DMS153 treated with DMSO at 0.1 percent for 48 hours (cell line): ENCODE measurements around the gene NNMT.

ENCODE experiments used
- DNase-seq: peaks from one replicate; lab custom pipeline; 2025; ENCODE audit not compliant: unreplicated experiment; lab: John Stamatoyannopoulos, UW

The NNMT gene

DNA sequence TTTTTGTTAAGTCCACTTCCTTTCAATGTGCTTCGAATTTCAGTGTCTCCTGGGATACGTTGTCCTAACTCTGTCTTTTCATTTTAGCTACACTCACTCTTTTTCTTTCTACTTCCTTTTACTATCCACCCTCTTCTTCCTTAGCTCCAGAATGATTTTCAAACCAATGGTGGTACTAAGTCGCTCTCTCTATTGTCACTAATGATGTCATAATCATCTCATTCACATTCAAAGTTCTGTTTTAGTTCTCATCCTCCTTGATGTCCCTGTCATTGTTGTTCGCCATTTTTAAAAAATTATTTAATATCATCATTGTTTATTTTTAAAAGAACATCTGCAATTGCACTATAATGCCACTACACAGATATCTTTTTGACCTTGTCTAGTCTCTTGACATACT lies 47.3 kb downstream of the NNMT start:
- DNase-seq, result no peak

DNA sequence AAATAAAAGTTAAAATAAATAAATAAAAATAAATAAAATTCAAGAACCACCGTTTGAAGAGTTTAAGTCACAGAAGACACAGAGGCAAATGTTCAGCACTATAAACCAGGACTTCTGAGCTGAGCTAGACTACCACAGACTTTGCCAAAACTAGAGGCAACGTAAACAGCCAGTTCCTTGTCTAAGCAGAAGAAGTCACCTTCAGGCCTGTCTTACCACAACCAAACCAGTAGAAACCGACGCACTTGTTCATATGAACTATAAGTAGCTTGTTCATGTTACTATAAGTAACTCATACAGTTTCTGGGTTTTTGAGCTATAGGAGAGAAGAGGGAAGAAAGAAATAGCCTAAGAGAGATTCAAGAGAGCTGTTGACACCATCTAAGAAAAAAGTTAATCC lies 48.3 kb downstream of the NNMT start:
- DNase-seq, result no peak

DNA sequence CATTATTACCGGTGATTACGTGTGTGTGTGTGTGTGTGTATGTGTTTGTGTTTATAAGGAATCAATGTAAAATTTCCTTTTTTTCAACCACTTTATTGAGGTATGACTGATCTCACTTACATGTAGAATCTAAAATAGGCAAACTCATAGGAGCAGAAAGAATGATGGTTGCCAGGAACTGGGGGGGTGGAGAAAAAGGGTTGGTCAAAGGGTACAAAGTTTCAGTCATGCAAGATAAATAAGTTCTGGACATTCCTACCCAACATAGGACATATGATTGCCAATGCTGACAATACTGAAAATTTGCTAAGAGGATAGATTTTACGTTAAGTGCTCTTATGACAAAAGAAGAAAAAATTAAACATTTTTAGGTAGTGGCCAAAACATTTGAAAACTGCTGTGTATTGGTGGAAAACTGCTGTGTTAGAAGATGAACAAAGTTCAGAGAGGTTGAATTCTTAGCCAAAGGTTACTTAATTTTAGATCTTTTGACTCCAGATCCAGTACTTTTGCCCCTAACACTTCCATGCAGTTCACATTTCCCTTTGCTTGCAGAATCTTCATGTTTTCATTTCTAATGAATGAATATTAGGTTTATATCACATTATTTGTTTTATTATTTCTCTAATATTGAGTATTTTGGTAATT lies 49.5 kb downstream of the NNMT start:
- DNase-seq, result no peak

DNA sequence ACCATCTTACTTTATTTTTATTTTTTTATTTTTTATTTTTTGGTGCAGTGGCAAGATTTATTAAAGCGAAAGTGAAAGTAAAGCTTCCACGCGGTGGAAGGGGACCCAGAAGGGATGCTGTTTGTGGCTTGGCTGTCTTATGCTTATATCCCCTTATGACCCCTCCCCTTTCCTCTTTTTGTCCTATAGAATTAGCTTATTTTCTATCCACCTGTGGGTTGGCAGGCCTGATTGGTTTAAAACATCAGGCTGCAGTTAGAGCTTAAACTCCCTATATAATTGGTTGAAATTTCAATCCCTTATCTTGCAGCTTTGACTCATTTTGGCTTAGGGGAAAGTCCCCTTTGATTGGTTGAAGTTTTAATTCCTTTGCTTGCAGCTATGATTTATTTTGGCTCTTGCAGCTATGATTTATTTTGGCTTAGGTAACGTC lies 50.5 kb downstream of the NNMT start:
- no peak for DNase-seq

DNA sequence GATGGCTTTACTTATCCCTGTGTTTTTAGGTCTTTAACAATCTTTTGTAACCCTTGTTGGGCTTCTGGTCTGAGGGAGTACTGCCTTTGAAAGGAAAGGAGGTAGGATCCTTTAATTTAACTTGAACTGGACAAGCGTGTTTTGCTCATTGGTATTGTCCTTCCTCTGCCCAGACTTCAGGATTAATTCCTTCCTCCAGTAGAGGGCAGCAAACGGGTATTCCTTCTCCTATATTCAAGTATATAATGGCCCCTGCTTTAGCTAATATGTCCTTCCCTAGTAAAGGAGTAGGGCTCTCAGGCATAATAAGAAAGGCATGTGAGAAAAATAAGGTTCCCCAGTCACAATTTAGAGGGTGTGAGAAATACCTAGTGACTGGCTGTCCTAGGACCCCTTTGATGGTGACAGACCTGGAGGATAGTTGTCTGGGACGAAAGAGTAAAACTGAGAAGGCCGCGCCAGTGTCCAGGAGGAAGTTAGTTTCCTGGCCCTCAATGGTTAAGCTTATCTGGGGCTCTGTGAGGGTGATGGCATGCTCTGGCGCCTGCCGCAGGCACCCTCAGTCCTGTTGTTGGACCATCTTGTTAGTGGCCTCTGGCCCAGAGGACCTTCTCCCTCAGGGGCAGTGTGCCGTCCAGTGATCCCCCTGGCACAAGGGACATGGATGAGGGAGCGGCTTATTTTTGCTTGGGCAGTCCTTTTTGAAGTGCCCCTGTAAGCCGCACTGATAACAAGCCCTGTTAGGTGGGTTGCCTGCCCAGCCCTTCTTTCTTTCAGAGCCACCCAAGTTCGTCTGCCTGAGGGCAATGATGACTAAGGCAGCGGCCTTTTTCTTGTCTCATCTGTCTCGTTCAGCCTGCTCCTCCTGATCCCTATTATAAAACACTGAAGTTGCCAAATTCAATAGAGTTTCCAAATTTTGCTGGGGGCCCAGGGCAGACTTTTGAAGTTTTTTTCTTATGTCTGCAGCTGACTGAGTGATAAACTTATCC lies 52.3 kb downstream of the NNMT start:
- DNase-seq, result no peak

DNA sequence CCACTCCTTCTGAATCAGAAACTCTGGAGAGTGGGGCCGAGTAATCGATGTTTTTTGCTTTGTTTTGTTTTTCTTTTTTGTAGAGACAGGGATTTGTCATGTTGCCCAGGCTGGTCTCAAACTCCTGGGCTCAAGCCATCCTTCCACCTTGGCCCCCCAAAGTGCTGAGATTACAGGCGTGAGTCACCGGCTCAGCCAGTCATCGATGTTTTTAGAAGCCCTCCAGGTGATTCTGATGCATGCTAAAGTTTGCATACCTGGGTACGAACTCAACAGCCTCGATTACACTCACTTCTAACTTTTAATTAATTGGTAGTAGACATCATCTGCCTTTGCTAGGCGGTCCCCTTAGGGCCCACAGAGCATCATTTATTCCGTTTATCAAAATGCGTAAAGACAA lies 53.8 kb downstream of the NNMT start:
- DNase-seq, result no peak

DNA sequence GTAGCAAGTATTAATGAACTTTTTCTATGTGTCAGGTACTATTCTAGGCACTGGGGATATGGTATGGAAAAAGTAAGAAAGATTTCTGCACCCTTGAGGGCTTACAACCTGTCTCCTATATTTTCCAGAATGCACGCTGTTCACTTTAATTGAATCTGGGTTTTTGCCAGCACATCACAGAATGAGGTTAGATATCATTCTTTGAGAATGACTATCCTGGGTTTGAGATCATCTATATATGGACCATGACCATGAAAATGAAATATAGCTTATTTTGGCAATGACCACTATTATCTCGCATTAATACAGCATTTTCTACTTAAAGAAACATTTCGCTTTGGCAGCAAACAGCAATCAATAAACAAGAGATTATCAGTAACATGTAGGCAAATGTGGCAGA lies 57.2 kb downstream of the NNMT start:
- DNase-seq, result no peak

DNA sequence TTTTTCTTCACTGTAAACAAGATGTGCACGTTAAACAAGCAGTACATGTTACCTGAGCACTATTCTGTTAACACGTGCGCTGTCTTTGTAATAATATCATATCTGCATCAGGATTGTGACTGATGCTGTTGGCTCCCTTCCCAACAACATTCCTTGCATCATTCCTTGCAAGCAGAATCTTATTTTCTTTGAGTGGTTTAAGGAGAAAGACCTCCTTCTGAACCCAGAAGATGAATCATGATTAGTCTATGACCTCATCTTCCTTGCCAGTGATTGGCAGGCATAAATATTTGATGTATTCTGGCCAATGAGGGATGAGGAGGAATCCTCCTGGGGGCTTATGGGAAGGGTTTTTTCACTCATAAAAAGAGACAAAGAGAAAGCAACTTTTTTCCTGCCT lies 57.9 kb downstream of the NNMT start:
- no peak for DNase-seq

DNA sequence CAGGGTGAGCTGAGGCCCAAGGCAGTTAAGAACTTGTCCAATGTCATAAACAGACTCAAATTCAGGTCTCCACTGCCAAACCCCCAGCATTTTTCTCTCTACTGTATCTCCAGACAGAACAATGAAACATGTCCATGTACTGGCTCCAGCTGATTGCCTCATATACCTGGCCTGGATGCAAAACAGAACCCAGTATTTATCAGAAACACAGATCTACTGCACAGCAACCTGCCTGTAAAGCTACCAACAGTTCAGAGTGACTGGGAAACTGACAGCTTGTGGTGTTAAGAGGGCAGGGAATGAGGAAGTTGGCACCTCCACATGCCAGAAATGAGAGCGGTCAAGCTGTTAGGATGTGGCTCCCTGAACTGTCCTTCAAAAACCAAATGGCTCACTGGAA lies 62.5 kb downstream of the NNMT start:
- no peak for DNase-seq

DNA sequence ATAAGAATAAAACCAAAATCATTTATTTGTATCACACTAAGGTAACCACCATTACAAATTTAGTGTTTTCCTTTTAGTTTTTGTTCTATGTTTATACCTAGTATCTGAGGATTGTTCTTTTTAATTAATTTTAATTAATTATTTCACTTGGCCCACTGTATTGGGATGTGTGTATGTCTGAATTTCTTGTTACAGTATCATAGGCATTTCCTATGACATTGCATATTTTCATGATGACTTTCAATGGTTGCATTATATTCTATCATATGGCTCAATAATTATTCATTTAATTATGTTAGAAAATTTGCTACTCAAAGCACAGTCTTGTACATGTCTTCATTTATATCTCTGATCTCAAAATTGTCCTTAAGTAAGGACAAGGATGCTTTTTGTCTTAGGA lies 63.1 kb downstream of the NNMT start:
- no peak for DNase-seq

DNA sequence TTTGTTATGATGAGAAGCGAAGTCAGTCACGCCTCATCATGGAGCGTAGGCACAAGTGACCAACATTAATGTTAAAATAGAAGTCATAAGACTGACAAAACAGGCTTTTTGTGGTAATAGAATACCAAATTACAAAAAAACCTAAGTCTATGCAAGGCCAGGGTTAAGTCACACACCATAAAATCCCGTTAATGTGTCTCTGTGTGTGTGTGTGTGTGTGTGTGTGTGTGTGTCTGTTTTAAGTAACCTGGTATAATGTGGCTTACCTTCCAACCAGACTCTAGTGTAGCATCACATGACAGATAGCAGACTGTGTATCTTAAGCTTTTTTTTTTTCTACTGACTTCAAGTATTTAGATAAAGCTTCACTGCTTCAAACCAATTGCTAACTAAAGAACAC lies 66.1 kb downstream of the NNMT start:
- no peak for DNase-seq

DNA sequence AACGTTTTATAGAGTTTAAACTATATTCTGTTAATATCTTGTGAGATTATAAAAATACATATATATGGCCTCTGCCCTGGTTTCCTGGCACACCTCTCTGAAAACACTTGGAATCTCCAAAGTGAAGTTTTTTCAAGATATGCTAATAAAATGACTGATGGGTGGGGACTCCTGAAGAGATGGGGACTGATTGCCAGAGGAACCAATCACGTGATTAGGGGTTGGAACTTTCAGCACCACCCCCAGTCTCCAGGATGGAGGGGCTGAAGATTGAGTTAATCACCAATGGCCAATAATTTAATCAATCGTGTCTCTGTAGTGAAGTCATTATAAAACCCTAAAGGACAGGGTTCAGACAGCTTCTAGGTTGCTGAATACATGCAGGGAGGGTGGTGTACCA lies 66.8 kb downstream of the NNMT start:
- no peak for DNase-seq
